Breast epithelium (tissue), 3 donors: Measurements from ENCODE around the gene AP2A1.

Experiments used
- POLR2A ChIP-seq: fragments of 450-650 bp; IDR thresholded peaks from one replicate; pipeline ENCODE4 v1.6.1; 2016; ENCODE audit warnings: antibody characterized with exemption, mild to moderate bottlenecking, moderate library complexity
- TF ChIP-seq, protein P1 (sequence below), 3 donors: fragments of 450-650 bp; IDR thresholded peaks; one replicate each; pipeline ENCODE4 v1.5.1; 2016 to 2017; ENCODE audit warnings: antibody characterized with exemption in 3 of 3, mild to moderate bottlenecking in 3 of 3, moderate library complexity in 3 of 3

- TF ChIP-seq, protein P1, sequence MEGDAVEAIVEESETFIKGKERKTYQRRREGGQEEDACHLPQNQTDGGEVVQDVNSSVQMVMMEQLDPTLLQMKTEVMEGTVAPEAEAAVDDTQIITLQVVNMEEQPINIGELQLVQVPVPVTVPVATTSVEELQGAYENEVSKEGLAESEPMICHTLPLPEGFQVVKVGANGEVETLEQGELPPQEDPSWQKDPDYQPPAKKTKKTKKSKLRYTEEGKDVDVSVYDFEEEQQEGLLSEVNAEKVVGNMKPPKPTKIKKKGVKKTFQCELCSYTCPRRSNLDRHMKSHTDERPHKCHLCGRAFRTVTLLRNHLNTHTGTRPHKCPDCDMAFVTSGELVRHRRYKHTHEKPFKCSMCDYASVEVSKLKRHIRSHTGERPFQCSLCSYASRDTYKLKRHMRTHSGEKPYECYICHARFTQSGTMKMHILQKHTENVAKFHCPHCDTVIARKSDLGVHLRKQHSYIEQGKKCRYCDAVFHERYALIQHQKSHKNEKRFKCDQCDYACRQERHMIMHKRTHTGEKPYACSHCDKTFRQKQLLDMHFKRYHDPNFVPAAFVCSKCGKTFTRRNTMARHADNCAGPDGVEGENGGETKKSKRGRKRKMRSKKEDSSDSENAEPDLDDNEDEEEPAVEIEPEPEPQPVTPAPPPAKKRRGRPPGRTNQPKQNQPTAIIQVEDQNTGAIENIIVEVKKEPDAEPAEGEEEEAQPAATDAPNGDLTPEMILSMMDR (IDR thresholded peaks at IDR 0.05) = no peak
- TF ChIP-seq POLR2A = no peak
Measured at GRCh38 chr19:49800771-49801170, 34.0 kb downstream of the AP2A1 start.
